ENCODE measurements around the gene KRTAP12-4.
"Not testable (repeated sequence)": the region's sequence is repeated elsewhere in the genome, so short reads cannot be mapped to it uniquely, and the experiment has no call there.

Gene KRTAP12-4

GRCh38 chr21:44610157-44610843 lies 44.2 kb downstream of the KRTAP12-4 start:
- not testable (repeated sequence) for DNase-seq (ENCODE audit: low read depth)

- no peak for DNase-seq (ENCODE audit: low read depth)
These were observed 45.3 kb downstream of the KRTAP12-4 start for GRCh38 chr21:44609193-44609592.

DNA sequence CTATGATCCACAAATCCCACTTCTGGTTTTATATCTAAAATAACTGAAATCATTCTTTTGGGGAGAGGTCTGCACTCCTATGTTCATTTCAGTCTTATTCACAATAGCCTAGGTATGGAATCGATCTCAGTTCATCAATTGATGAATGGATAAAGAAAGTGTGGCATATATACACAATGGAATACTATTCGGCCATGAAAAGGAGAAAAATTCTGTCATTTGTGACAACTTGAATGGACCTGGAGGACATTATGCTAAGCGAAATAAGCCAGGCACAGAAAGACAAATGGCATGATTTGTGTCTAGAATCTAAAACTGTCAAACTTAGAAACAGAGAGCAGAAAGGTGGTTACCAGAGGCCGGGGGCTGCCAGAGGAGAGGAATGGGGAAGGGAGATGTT lies 48.0 kb downstream of the KRTAP12-4 start:
- DNase-seq (ENCODE audit: low read depth): no peak
